Esophagus squamous epithelium (tissue), 4 donors: ENCODE results near the gene PLK3.

Experiments
- POLR2A ChIP-seq, 4 donors: fragments of 450-650 bp; IDR thresholded peaks; one replicate each; pipeline ENCODE4 v1.6.1; 2017; ENCODE audit warnings: antibody characterized with exemption in 4 of 4, mild to moderate bottlenecking in 4 of 4, moderate library complexity in 3 of 4
- TF ChIP-seq, protein P1 (sequence below), 6 experiments: fragments of 450-650 bp in 4 of 6; fragments of 200-600 bp in 2 of 6; sonication (generic) in 2 of 6; IDR thresholded peaks; one replicate each; pipeline ENCODE4 v1.5.1; 2016 to 2019; ENCODE audit warnings: antibody characterized with exemption in 6 of 6, mild to moderate bottlenecking in 4 of 6, moderate library complexity in 4 of 6

- peak in 1 of 4 donors; percentile 60 for TF ChIP-seq POLR2A (IDR thresholded peaks at IDR 0.05)
- TF ChIP-seq, protein P1, sequence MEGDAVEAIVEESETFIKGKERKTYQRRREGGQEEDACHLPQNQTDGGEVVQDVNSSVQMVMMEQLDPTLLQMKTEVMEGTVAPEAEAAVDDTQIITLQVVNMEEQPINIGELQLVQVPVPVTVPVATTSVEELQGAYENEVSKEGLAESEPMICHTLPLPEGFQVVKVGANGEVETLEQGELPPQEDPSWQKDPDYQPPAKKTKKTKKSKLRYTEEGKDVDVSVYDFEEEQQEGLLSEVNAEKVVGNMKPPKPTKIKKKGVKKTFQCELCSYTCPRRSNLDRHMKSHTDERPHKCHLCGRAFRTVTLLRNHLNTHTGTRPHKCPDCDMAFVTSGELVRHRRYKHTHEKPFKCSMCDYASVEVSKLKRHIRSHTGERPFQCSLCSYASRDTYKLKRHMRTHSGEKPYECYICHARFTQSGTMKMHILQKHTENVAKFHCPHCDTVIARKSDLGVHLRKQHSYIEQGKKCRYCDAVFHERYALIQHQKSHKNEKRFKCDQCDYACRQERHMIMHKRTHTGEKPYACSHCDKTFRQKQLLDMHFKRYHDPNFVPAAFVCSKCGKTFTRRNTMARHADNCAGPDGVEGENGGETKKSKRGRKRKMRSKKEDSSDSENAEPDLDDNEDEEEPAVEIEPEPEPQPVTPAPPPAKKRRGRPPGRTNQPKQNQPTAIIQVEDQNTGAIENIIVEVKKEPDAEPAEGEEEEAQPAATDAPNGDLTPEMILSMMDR (IDR thresholded peaks at IDR 0.05) = no peak
These were observed 9.1 kb downstream of the PLK3 start for GRCh38 chr1:44808938-44809917.
